Ectodermal cell (in vitro differentiated cells): ENCODE results near the gene SNTB2.
A peak's percentile ranks its signal among the peaks of the same experiment; 100 is the strongest.

Experiments used
- H3K27ac ChIP-seq: 2 replicates; pipeline ENCODE4 v1.7.0; 2013; ENCODE audit warnings: mild to moderate bottlenecking, low read depth, low read length; ENCODE audit not compliant: insufficient read depth, poor library complexity, severe bottlenecking
- H3K27me3 ChIP-seq: 2 replicates; pipeline ENCODE4 v1.7.0; 2013; ENCODE audit warnings: mild to moderate bottlenecking, low read length; ENCODE audit not compliant: insufficient read depth, control insufficient read depth, poor library complexity, severe bottlenecking
- H3K36me3 ChIP-seq: one replicate; pipeline ENCODE4 v1.7.0; 2013; ENCODE audit warnings: low read length; ENCODE audit not compliant: control insufficient read depth, insufficient read depth
- H3K4me1 ChIP-seq: one replicate; pipeline ENCODE4 v1.7.0; 2013; ENCODE audit warnings: low read length; ENCODE audit not compliant: control insufficient read depth, insufficient read depth
- H3K4me3 ChIP-seq: 2 replicates; pipeline ENCODE4 v1.7.0; 2013; ENCODE audit warnings: low read depth, low read length, control low read depth; ENCODE audit not compliant: insufficient read depth
- H3K9me3 ChIP-seq: 2 replicates; pipeline ENCODE4 v1.7.0; 2013; ENCODE audit warnings: mild to moderate bottlenecking, low read length, moderate library complexity; ENCODE audit not compliant: control insufficient read depth
- WGBS, 2 experiments: methylation state at CpG; one replicate each; pipeline ENCODE4 v1.1.7; 2013; ENCODE audit warnings: missing lambda C conversion rate in 2 of 2; 5-methylcytosine and 5-hydroxymethylcytosine counted together

Gene SNTB2

DNA sequence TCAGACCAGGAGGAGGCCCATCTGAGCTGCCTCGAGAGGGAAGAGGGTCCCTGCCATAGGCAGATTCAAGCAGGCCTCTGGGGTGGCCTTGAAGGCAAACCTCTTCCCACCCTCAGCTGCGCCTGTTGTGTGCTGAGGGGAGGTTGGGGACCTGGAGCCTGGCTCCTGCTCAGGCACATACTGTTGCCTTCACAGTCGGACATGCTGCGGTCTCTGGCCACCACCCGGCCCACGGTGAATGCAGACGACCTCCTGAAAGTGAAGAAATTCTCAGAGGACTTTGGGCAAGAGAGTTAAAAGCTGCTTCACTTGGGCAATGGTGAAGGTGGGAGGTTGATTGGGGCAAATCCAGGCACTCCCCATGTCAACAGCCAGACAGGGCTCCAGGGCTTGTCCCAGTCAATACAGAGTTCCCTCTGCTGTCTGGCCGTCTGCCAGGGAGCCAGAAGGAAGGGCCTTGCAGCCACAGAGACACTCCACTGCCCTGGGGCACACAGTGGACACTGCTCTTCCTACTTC is 137.1 kb downstream of the SNTB2 start:
- Histone ChIP-seq H3K27ac (no peak overlapping the region), H3K27me3 (no peaks in the 10 kb centered on the region), H3K36me3 (peaks cover 67% of the 10 kb centered on the region), H3K9me3 (no peaks in the 10 kb centered on the region), H3K4me3 (no peak overlapping the region), H3K4me1 (peaks cover 9% of the 10 kb centered on the region)
- 93 to 97% methylated on average over 8 of the region's 8 CpGs for WGBS, 2 experiments

DNA sequence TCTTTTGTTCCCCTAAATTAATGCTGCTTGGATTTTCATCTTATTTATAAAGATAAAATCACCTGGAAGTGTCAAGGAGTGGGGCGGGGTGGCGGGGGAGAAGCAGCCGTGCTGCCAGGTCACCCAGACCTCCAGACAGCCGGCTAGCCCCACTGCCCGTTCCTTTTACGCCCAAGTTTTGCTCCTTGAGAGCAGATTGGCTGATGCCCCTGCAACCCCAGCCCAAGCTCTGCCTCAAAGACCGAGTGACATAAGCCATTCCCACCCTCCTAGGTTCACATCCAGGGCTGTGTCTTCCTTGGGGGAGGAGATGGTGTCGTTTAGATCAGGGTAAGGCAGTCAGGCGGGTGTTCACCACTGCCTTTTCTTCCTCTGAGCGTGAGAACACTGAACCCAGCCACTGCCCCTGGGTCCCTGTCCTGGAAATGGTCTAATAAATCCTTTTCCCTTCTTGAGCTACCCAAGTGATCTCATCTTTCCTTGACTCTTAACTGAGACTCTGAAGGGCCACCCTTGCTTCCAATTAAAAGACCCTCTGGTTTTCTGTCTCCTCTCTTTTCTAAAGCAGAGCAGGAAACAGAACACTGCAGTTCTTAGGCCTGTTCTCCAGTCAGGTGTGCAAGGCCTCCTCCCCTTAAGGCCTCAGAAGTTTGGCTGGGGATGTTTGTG is 137.8 kb downstream of the SNTB2 start:
- Histone ChIP-seq H3K27me3 (no peaks in the 10 kb centered on the region), H3K4me1 (peaks cover 14% of the 10 kb centered on the region), H3K36me3 (peaks cover 61% of the 10 kb centered on the region), H3K9me3 (no peaks in the 10 kb centered on the region), H3K27ac (no peak overlapping the region), H3K4me3 (no peak overlapping the region)
- WGBS, 2 experiments, result 90 to 93% methylated on average over 10 of the region's 10 CpGs

DNA sequence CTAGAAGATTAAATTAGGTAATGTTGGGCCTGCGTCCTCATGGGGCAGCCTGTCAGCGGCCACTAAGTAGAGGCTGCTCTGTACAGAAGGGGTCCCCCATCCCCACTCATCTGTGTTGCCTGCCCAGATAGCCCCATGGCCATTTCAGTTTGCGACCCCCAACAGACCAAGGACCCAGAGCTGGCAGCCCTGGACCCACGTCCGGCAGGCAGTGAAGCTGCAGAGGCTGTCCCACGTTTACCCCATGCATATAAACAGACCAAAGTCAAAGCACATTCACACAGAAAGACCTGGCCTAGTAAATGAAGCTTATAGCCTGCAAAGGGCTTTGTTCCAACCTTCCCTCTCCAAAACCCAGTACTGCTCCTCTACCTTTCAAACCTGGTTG is 138.8 kb downstream of the SNTB2 start:
- peaks cover 53% of the 10 kb centered on the region for H3K36me3 ChIP-seq
- no peak overlapping the region for H3K27ac ChIP-seq
- H3K27me3 ChIP-seq, result no peaks in the 10 kb centered on the region
- 94 to 96% methylated on average over 6 of the region's 6 CpGs for WGBS, 2 experiments
- H3K9me3 ChIP-seq, result no peaks in the 10 kb centered on the region
- peaks cover 14% of the 10 kb centered on the region for H3K4me1 ChIP-seq
- H3K4me3 ChIP-seq, result no peak overlapping the region

DNA sequence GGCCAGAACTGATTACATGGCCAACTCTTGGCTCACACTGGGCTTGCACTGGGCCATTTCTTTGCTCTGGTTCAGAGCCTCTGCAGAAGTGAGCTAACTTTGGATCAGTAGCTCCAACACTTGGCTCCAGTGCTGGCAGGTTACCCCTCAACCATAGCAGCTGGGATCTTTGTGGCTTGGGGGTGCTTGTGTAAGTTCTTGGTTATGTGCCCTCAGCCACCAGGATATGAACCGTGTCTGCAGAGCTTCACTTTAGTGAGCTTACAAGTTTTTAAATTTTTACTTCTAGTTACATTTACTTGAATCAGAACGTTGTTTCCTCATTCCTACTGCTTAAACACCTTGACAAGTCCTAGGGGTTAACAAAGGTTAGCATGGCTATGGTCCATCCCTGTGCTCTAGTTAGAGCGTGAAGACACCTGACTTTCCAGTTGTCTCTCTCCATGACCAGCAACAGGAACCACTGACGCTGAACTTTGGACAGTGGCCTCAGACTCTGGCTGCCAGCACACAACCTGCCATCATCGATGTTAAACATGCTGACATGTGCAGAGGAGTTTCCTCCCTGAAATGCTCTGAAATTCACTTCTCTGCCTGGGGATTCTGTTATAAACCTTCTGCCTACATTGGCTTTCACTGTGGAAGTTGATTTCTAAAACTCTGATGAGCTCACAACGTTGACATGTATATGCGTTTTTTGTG is 139.4 kb downstream of the SNTB2 start:
- H3K4me3 ChIP-seq, result no peak overlapping the region
- H3K27ac ChIP-seq, result no peak overlapping the region
- H3K36me3 ChIP-seq, result peaks cover 48% of the 10 kb centered on the region
- no peaks in the 10 kb centered on the region for H3K27me3 ChIP-seq
- WGBS, 2 experiments, result 95% methylated on average over 7 of the region's 7 CpGs
- no peaks in the 10 kb centered on the region for H3K9me3 ChIP-seq
- H3K4me1 ChIP-seq, result peaks cover 14% of the 10 kb centered on the region

DNA sequence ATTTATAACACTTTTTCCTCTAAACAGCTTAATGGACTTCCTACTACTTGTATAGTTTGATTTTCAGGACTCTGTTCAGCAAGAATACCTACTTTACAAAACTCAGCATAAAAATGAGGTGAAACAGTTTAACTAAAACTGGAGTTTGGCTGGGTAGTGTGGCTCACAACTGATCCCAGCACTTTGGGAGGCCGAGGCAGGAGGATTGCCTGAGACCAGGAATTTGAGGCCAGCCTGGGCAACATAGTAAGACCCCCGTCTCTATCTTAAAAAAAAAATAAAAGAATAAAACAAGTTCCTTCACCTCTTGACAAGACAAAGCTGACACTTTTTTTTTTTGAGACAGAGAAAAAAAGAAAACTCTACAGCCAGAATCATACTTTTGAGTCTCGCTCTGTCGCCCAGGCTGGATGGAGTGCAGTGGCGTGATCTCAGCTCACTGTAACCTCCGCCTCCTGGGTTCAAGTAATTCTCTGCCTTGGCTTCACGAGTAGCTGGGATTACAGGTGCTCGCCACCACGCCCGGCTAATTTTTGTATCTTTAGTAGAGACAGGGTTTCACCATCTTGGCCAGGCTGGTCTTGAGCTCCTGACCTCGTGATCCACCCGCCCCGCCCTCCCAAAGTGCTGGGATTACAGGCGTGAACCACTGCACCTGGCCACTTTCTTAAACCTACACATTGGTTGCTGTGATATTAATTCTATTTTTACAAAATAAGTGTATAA is 140.8 kb downstream of the SNTB2 start:
- 94 to 96% methylated on average over 14 of the region's 14 CpGs for WGBS, 2 experiments
- Histone ChIP-seq H3K27me3 (no peaks in the 10 kb centered on the region), H3K9me3 (no peaks in the 10 kb centered on the region), H3K27ac (no peak overlapping the region), H3K36me3 (peaks cover 48% of the 10 kb centered on the region), H3K4me3 (no peak overlapping the region), H3K4me1 (peaks cover 14% of the 10 kb centered on the region)

DNA sequence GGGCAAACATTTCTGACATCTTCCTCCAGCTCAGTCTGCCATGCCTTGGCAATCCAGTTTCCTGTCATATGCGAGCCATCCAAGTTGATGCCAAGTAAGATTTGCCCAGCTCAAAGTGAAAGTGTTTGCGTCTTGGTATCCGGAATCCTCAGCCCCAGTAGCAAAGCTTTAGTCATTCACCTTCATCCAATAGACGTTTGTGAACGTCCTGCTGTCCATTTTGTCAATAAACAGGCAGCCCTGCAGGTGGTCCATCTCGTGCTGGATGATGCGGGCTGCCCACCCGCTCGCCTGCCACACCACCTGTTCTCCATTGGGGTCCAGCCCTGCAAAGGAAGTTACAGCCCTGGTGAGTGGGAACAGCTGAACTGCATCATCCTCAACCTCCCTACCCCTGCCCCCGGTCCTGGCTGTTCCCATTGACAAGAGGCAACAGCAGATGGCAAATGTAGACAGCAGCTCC is 141.9 kb downstream of the SNTB2 start:
- H3K27ac ChIP-seq, result no peak overlapping the region
- H3K36me3 ChIP-seq, result peaks cover 49% of the 10 kb centered on the region
- 79 to 87% methylated on average over 10 of the region's 10 CpGs for WGBS, 2 experiments

DNA sequence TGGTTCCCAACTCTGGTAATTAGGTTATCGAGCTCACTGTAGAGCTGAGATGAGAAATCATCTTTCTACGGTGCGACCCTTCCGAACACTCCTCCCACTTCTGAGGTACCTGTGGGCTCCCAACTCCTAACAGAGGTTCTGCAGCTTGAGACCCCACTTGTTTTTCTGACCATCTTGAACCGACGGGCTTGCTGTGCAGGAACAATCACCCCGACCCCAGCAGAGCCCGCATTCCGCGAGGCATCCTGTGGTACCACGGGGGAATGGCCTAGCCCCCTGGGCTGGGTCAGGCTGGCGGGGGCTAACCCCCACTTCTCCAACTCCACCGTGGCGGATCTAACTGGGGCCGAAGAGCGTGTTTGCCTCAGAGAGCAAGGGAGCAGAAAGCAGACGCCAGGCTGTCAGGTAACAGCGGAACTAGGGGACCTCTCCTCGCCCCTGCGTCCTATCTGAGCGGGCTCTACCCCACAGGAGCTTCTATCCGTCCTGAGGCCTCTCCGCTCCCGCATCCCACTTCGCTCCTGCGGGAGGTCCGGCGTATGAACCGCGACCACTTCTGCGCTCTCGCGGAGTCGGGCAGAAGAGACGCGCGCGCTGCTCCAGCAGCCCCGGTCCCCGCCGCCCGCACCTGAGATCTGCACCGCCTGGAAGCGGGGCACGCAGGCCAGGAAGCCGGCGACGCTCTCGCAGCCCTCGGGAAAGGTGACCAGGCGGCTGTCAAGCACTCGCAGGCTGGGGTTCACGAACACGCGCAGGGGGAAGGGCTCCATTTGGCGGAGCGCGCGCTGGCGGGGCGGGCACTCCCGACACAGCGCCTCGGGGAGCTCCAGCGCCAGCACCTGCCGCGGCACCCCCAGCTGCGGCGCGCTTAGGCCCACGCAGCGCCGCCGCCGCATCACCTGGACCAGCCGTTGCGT is 142.7 kb downstream of the SNTB2 start:
- Histone ChIP-seq H3K9me3 (no peaks in the 10 kb centered on the region), H3K27me3 (no peaks in the 10 kb centered on the region), H3K4me1 (peaks cover 14% of the 10 kb centered on the region), H3K27ac (no peak overlapping the region), H3K4me3 (peak overlapping the region; percentile 72), H3K36me3 (peaks cover 51% of the 10 kb centered on the region)
- 8% methylated on average over 77 of the region's 77 CpGs for WGBS, 2 experiments

More for the DNA sequence above, 141.9 kb downstream of the SNTB2 start:
- Histone ChIP-seq H3K27me3 (no peaks in the 10 kb centered on the region), H3K9me3 (no peaks in the 10 kb centered on the region), H3K4me1 (peaks cover 14% of the 10 kb centered on the region), H3K4me3 (no peak overlapping the region)

DNA sequence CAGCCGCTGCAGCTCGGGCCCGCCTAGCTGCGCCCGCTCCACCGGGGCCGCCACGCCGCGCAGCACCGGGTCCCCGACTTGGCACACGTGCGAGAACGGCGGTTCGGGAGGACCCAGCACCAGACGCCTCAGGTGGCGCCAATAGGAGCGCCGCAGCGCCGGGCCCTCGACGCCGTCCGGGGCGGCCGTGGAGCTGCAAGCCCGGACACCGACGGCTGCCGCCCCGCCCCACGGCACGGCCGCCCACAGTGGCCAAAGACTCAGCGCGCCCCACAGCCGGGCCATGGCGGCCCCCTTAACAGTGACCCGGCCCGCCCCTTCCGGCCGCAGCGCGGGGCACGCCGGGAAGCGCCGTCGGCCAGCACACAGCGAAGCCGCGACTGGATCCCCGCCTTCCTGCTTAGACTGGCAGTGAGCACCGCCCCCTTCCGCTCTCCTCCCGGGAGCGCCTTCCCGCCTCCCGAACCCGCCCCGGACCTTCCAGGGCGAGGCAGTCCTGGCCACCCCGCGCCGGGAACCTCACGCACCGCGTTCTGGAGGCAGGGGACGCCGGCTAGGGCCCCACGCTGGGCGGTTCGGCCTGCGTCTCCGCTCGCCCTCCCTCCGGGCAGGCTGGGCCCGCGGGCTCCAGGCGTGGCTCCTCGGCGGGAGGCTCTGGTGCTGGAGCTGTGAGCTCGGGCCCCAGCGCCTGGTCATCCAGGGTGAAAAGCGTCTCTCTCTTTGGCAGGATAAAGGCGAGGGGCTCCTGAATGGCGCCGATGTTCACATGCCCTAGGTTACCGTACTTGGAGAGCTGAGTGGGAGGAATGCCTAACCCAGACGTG is 143.5 kb downstream of the SNTB2 start, which contains the start of gene PDF:
Gene PDF, minus strand, starts transcription at position 303 of the 824 bp plus-strand sequence. Its CDS starts 18 bp downstream, at position 285.
- Histone ChIP-seq H3K4me3 (peak within 1 kb of the TSS; percentile 72), H3K27ac (peak within 1 kb of the TSS; percentile 74), H3K36me3 (peaks cover 55% of the 10 kb centered on the region), H3K27me3 (no peaks in the 10 kb centered on the region), H3K9me3 (no peaks in the 10 kb centered on the region), H3K4me1 (peaks cover 14% of the 10 kb centered on the region)
- WGBS, 2 experiments, result 4% methylated on average over 93 of the region's 93 CpGs

DNA sequence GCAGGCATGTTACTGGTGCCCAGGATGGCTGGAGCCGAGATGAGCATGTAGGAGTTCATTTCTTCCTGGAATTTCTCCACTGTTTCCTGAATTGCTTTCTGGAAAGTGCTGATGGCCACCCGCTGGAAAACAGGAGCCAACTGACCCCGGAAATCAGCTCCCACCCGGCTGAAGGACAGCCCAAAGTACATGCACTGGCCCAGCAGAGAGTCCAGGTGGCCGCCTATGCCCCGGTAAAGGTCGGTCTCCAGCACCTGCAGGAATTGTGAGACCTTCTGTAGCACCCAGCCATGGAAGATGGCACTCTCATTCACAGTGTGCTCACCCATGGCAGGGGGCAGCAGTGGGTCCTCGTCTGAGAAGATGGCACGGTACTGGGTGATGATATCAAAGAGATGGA is 147.7 kb downstream of the SNTB2 start:
- H3K9me3 ChIP-seq, result no peaks in the 10 kb centered on the region
- peaks cover 46% of the 10 kb centered on the region for H3K36me3 ChIP-seq
- no peaks in the 10 kb centered on the region for H3K27me3 ChIP-seq
- H3K4me3 ChIP-seq, result no peak overlapping the region
- H3K27ac ChIP-seq, result no peak overlapping the region
- H3K4me1 ChIP-seq, result peaks cover 5% of the 10 kb centered on the region
- WGBS, 2 experiments, result 96 to 97% methylated on average over 9 of the region's 9 CpGs
